ENCODE results near the gene PRR30.
A peak's percentile ranks its signal among the peaks of the same experiment; 100 is the strongest.
"Not testable (repeated sequence)": the region's sequence is repeated elsewhere in the genome, so short reads cannot be mapped to it uniquely, and the experiment has no call there.

Gene PRR30

GRCh38 chr2:27128668-27129571 lies 10.3 kb downstream of the PRR30 start:
- no peak for DNase-seq (ENCODE audit: low spot score)

DNA sequence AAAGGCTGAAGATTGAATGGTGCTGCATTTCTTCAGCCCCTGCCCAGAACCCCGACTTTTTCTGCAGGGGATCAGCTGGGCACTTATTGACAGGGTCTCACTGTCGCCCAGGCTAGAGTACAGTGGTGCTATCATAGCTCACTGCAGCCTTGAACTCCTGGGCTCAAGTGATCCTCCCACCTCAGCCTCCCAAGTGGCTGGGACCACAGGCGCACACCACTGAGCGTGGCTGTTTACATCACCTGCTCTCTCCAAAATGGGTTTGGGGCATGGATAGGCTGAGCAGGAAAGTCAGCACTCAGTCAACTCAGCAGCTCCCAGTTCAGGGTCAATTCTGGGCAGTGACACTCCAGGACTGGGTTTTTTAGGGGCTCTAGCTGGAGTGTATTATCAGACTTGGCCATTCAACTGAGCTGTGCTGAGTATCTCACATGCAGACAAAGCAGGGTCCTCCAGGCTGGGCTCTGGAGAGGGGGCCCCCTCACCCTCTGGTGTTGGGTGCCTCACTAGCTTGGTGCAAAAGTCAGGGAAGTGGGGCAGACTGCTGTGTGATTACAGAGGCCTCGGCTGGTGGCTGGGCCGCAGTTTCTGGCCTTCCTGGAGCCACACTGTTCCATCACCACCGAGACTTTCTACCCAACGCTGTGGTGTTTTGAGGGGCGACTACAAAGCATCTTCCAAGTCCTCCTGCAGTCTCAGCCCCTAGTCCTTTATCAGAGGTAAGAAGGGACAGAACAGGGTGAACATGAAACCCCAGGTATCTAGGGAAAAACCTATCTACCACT lies 11.1 kb downstream of the PRR30 start:
- DNase-seq (ENCODE audit: low spot score): no peak

DNA sequence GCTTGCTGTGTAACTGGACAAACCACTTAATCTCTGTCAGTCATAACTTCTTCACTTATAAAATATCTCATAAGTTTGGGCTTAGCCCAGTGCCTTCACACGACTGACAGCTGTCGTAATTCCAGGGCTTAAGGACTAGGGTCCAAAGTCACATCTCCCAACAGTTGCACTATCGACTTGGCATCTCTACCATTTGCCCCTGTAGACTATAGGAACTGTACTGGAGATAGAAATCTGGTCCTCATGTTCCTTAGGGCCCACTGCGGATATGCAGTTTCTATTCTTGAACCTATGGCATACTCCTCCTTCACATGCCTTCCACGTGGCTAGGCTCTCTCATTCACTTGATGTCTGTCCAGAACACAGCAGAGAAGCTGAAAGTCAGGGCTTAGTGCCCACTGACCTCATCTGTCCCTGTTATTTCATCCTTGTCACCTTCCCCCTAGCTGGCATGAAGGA lies 12.9 kb downstream of the PRR30 start:
- DNase-seq (ENCODE audit: low spot score): no peak

DNA sequence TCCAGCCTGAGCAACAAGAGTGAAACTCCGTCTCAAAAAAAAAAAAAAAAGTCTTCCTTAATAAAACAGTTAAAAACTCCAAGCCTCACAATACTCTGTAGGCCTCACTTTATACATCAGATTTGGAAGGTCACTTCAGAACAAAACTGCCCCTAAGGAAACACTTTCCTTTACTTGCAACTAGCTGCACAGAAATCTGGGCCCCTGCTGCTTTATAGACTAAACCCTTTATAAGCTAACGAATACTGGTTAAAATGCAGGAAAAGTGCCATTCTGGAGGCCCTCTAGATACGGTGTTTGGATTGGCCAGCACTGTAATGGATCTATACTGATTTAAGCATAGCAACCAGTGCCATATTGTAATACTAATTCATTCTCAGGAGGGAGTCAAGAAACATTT lies 14.1 kb downstream of the PRR30 start:
- DNase-seq (ENCODE audit: low spot score): no peak

GRCh38 chr2:27123302-27124150 lies 15.7 kb downstream of the PRR30 start, which contains the start of gene ABHD1:
TSS of gene ABHD1 (plus strand) at chr2:27123815. CDS start at chr2:27123949, 134 bp downstream.
- DNase-seq (ENCODE audit: low spot score): peak; percentile 78

DNA sequence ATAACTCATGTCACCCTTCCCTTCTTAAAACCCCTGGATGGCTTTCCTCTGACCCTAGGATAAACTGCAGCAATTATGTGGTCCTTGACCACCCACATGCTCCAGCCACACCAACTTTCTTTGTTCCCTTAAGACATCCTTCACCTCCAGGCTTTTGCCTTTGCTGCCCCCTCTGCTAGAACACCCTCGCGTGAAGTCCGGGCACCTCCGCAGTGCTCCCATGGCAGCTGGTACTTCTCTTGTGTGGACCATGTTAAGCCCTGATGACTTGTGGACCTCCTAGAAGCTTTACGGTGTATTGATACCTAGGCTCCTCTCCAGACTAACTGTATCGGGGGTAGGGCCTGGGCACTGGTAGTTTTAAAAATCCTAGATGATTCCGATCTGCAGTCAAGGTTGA lies 16.4 kb downstream of the PRR30 start:
- no peak for DNase-seq (ENCODE audit: low spot score)

GRCh38 chr2:27121906-27122305 lies 17.3 kb downstream of the PRR30 start:
- no peak for DNase-seq (ENCODE audit: low spot score)

DNA sequence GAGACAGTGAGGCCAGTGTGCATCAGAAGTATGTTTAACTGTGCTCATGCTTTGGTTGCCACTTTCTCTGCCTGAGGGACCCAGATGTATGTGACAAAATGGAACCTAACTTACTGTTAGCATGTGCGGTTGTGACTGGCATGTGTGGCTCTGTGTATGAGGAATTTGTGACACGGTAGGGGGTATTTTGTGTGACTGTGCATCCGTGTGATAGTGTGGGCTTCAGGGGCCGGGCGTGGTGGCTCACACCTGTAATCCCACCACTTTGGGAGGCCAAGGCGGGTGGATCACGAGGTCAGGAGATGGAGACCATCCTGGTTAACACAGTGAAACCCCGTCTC lies 19.9 kb downstream of the PRR30 start:
- not testable (repeated sequence) for DNase-seq (ENCODE audit: low spot score)

GRCh38 chr2:27118525-27119329 lies 20.5 kb downstream of the PRR30 start, which contains the start of gene CGREF1:
TSS of gene CGREF1 (minus strand) at chr2:27119128. CDS start at chr2:27104366, 14,762 bp downstream.
- DNase-seq (ENCODE audit: low spot score): peak; percentile 37

- no peak for DNase-seq (ENCODE audit: low spot score)
Measured at GRCh38 chr2:27117995-27118524, 21.1 kb downstream of the PRR30 start.

DNA sequence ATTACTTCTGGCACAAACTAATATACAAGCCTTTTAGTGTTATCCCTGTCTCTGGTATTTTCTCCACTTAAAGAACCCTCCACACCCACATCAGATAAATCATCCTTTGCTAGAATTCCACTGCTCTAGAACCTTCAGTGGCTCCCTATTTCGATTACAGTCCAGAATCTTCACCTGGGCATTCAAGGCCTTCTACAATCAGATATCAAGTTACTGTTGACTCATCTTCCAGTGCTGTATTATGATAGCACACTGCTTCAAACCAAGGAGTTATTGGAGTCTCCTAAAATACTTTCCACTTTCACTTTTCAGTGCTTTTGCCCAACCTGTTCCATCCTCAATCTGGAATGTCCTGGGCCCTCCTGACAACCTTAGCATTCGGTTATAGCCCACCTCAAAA lies 23.7 kb downstream of the PRR30 start:
- no peak for DNase-seq (ENCODE audit: low spot score)

GRCh38 chr2:27111392-27112078 lies 27.7 kb downstream of the PRR30 start:
- not testable (repeated sequence) for DNase-seq (ENCODE audit: low spot score)

DNA sequence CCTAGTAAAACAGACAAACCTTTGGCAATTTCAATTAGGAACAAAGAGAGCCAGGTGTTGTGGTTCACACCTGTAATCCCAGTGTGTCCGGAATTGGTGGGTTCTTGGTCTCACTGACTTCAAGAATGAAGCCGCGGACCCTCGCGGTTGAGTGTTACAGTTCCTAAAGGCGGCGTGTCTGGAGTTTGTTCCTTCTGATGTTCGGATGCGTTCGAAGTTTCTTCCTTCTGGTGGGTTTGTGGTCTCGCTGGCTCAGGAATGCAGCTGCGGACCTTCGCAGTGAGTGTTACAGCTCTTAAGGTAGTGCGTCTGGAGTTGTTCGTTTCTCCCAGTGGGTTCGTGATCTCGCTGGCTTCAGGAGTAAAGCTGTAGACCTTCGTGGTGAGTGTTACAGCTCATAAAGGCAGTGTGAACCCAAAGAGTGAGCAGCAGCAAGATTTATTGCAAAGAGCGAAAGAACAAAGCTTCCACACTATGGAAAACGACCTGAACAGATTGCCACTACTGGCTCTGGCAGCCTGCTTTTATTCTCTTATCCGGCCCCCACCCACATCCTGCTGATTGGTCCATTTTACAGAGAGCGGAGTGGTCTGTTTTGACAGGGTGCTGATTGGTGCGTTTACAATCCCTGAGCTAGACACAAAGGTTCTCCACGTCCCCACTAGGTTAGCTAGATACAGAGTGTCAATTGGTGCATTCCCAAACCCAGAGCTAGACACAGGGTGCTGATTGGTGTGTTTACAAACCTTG lies 28.4 kb downstream of the PRR30 start:
- not testable (repeated sequence) for DNase-seq (ENCODE audit: low spot score)

- no peak for DNase-seq (ENCODE audit: low spot score)
Measured at GRCh38 chr2:27109083-27109482, 30.1 kb downstream of the PRR30 start.

DNA sequence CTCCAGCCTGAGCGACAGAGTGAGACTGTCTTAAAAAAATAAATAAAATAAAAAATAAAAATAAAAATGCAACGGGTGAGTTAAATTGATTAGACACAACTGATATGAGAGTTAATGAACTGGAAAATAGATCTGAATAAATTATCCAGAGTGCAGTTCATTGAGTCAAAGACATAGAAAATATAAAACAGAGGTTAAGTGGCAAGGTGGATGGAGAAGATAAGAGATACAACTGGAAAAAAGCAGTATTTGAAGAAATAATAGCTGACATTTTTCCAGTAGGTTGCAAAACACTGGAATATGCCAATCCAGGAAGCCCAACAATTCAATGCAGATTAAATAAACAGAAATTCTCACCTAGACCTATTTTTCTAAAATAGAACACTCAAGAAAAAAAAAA lies 31.0 kb downstream of the PRR30 start:
- DNase-seq (ENCODE audit: low spot score): no peak

- DNase-seq (ENCODE audit: low spot score): no peak
Measured at GRCh38 chr2:27105981-27106380, 33.2 kb downstream of the PRR30 start.

- no peak for DNase-seq (ENCODE audit: low spot score)
Measured at GRCh38 chr2:27102329-27102728, 36.9 kb downstream of the PRR30 start.

DNA sequence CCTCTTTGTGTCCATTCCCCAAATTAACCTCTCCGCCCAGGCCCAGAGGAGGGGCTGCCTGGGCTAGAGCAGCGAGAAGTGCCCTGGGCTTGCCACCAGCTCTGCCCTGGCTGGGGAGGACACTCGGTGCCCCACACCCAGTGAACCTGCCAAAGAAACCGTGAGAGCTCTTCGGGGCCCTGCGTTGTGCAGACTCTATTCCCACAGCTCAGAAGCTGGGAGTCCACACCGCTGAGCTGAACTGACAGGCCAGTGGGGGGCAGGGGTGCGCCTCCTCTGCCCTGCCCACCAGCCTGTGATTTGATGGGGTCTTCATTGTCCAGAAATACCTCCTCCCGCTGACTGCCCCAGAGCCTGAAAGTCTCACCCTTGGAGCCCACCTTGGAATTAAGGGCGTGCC lies 39.2 kb downstream of the PRR30 start:
- DNase-seq (ENCODE audit: low spot score): no peak

DNA sequence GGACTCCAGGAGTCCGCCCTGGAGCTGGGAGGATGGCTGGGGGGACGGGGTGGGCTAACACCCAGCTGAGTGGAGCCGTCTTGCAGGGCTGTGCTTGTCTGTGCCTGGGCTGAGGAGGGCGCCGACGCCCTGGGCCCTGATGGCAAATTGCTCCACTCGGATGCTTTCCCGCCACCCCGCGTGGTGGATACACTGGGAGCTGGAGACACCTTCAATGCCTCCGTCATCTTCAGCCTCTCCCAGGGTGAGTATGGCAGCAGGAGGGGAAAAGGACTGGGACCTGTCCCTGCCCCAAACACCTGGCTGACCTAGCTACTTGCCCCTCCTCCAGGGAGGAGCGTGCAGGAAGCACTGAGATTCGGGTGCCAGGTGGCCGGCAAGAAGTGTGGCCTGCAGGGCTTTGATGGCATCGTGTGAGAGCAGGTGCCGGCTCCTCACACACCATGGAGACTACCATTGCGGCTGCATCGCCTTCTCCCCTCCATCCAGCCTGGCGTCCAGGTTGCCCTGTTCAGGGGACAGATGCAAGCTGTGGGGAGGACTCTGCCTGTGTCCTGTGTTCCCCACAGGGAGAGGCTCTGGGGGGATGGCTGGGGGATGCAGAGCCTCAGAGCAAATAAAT lies 39.8 kb downstream of the PRR30 start:
- no peak for DNase-seq (ENCODE audit: low spot score)

Data from Ammon's horn (tissue), 1 donor.